ENCODE results near the gene ABLIM1.

GRCh38 chr10:114631666-114632417 lies 26.2 kb downstream of the ABLIM1 start:
- TF ChIP-seq CTCF (conservative IDR thresholded peaks at IDR 0.05; ENCODE audit: low read depth, low read length), result no peak
- no peak for TF ChIP-seq EZH2 (IDR thresholded peaks at IDR 0.05; ENCODE audit: borderline replicate concordance, low read depth, low read length, poor library complexity, severe bottlenecking)
